ENCODE data around the gene DPEP2.

GRCh38 chr16:67946128-67946569, 53.1 kb downstream of the DPEP2 start:
- TF ChIP-seq CTCF (IDR thresholded peaks at IDR 0.05) (no peak), EZH2 (IDR thresholded peaks at IDR 0.05) (no peak)

Data from neural progenitor cell (in vitro differentiated cells).